GM20431 (cell line): ENCODE data around the gene FOXP4.

Source experiments
- in situ Hi-C: fragments of 300-500 bp; cut with MseI, MboI; formaldehyde crosslinking; loops from one replicate; pipeline ENCODE4 v1.15.0; 2020; ENCODE audit warnings: low sequenced_read_pairs; ENCODE audit not compliant: unreplicated experiment

FOXP4 gene

GRCh38 chr6:41595166-41595565 lies 49.0 kb downstream of the FOXP4 start:
- in situ Hi-C loops: no loop called here

DNA sequence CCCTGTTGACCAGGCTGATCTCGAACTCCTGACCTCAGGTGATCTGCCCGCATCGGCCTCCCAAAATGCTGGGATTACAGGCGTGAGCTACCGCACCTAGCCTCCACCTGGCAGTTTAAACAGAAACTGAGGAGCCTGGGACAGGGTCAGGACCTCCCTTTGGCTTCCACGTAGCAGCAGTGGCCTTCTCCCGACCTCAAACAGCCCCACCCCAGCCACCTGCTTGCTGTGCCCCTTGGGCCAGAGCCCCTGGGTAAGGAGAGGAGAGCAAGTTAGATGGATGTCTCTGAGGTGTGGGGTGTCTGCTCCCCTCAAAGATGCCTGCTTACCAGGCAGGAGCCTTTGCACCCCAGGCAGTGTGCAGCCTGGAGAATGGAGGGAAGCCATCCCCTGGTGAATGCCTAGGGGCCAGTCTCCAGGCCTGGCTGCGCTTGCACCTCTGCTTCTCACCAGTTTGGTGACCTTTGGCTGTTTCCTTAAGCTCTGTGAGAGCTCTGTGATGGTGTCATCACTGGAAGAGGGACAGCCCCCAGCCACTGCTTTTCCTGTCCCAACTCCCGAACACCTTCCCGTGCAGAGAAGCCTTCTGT lies 50.0 kb downstream of the FOXP4 start:
- in situ Hi-C loops: no loop called here

DNA sequence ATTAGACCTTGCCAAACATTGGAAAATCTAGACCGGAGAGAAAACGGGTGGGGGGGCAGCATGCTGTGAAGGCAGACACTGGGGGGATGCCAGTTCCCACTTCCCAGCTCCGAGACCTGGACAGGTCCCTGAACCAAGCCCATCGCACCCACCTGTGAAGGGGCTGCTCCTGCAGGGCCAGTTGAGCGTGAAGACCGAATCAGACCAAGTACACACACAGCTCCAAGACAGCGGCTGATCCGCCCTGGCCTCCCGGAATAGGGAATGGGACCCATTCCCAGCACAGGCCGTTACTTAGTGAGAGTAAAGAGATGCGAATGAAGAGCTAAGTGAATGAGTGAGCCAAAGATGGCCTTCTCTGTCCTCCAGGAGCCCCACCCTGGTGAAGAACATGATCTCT lies 50.6 kb downstream of the FOXP4 start:
- in situ Hi-C loops: no loop called here

- in situ Hi-C loops: no loop called here
These were observed 51.2 kb downstream of the FOXP4 start for GRCh38 chr6:41597246-41598000.

DNA sequence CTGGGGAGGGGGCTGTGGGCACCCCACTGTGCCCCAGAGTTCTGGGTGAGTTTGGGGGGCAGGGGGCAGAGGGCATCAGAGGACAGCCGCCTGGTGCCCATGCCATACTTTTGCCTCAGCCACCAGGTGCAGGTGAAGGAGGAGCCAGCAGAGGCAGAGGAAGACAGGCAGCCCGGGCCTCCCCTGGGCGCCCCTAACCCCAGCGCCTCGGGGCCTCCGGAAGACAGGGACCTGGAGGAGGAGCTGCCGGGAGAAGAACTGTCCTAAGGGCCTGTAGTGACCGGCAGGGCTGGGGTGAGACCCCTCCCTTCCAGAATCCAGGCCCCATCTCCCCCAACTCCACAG lies 52.5 kb downstream of the FOXP4 start:
- in situ Hi-C loops: no loop called here

DNA sequence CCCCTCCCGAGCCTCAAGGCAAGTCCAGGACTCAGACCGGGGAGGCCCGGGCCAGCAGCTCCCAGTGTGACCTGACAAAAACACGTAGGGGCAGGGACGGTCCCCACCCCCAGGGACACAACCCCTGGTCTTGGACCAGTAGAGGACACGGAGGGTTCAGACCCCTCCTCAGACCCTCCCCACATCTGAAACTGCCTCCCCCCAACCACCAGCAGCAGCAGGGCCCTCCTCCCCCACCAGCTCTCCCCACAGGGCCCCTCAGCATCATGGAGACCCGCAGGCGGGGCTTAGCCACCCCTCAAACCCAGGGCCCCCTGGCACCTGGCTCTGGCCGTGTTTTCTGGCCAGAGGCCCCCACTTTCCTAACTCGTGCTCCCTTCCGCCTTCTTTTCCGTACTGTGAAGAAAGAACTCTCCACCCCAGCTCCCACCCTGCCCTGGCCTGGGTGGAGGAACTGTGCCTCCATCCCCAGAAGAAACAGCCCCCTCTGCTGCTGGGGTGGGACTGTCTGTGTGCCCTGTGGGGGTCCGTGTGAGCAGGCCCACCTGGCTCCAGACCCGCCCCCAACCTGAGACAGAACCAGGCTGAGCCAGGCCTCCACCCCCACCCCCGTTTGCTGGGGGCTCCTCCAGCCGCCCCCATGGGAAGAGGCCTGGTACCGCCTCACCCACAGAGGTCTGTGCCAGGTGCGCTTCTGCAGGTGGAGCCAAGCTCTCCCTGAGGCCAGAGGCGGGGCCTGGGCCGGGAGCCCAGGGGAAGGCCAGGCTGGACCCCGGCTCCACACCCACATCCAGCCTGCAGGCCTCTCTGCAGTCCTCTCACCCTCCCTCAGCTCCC lies 53.1 kb downstream of the FOXP4 start:
- in situ Hi-C loops: no loop called here

- in situ Hi-C loops: loop anchor here (10.0 to 25.0 kb wide), 2 partner anchors 175 to 462 kb away; partner anchors contain the start of genes FRS3 and TAF8
These were observed 53.8 kb downstream of the FOXP4 start for GRCh38 chr6:41599852-41600445.

DNA sequence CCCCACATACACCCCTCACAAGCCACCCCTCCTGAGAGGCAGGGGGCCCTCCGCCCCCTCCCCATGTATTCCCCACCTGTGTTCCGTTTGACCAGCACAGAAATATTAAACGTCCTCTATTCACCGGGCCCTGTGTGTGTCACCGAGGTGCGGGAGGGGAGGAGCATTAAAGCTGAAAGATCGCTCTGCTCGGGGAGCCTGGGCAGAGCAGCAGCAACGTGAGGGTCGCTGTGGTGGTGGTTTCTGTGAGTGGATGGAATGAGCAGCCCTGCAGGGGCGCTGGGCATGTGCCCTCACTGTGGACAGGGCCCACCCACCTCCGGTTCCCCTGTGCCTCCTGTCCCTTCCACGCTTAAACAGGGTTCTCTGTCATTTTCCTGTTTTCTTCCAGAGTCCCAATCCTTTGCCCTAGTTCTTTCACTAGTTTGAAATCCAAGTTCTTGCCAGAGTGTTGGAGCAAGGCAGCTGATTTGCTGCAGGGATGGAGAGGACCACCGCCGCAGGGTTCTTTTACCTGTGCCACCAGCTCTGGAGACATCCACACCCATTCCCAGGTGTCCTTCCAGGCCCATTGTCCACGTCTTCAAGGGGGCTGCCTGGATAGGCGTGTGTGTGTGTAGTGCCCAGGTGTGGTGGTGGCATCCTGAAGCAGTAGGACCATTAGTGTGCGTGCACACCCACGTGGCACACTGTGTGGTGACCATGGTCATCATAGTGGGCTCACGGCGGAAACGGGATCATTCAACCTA lies 54.5 kb downstream of the FOXP4 start:
- in situ Hi-C loops: loop anchor here (10.0 to 25.0 kb wide), 2 partner anchors 174 to 462 kb away; partner anchors contain the start of genes FRS3 and TAF8

GRCh38 chr6:41601248-41601549 lies 55.0 kb downstream of the FOXP4 start:
- in situ Hi-C loops: loop anchor here (10.0 to 25.0 kb wide), 2 partner anchors 174 to 461 kb away; partner anchors contain the start of genes FRS3 and TAF8

GRCh38 chr6:41602422-41602743 lies 56.2 kb downstream of the FOXP4 start:
- in situ Hi-C loops: loop anchor here (10.0 to 25.0 kb wide), 2 partner anchors 172 to 460 kb away; partner anchors contain the start of genes FRS3 and TAF8

DNA sequence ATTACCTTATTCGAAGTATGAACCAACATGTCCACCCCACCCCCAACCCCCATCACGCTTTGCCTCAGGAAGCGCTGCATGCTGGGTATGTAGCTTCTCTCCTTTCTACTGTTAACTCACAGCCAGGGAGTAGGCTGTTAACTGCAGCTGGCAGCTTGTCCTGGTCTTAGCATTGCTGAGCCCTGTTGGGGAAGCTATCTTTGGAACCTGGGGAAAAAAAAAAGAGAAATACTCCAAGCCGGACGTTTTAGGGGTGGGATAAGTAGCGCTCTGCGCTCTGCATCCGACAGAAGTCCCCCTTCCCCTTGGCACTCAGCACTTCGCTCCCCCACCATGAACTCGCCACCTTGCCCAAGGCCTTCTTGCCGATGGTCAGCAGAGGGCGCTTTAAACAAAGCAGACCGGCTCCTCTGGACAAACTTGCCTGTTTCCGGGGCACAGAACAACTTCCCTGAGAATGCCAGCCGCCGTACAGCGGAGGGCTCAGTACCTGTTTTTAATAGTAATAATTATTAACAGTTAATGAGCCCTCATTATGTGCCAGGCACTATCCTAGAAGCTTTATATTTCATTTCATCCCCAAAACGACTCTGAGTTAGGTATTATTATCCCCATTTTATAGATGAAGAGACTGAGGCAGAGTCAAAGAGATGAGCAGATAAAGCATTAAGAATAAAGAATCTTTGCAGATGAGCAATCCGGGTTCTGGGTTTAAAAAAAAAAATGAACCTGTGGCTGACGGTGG lies 56.9 kb downstream of the FOXP4 start:
- in situ Hi-C loops: loop anchor here (10.0 to 25.0 kb wide), 2 partner anchors 172 to 459 kb away; partner anchors contain the start of genes FRS3 and TAF8

DNA sequence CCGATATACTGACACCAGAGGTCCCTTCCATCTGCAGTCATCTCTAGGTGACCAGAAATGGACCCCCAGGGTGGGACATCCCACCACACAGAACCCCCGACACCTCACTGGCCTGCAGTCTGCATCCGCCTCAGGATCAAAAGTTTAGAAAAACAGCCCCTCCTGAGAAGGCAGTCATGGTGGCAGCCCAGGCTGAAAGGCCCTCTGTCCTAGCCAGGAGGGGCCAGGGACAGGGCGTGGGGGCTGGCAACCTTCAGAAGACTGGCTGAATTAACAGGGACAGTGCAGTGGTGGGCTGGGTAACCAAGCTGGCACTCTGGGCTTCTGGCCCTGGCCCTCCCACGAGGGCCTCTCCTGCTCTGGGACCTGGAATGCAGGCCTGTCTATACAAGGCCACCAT lies 57.8 kb downstream of the FOXP4 start:
- in situ Hi-C loops: loop anchor here (10.0 to 25.0 kb wide), 2 partner anchors 171 to 458 kb away; partner anchors contain the start of genes FRS3 and TAF8

DNA sequence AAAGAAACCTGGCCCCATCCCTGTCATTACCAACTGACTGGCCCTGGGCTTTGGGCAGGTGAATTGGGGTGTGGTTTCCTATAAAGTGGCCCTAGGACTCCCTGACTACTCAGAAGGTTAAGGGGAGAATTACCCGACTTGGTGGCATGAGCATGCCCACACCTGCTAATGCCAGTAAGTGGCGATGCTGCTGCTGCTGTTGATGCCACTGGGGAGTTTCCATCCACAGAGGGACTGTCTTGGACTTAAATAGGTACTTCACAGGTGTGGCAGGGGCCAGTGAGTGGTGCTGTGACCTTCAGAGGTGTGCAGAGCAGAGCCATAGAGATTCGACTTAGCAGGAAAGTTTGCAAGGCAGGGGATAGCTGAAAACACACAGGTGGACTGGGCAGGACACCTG lies 59.5 kb downstream of the FOXP4 start:
- in situ Hi-C loops: loop anchor here (10.0 to 25.0 kb wide), 2 partner anchors 169 to 457 kb away; partner anchors contain the start of genes FRS3 and TAF8

GRCh38 chr6:41607036-41607435 lies 60.9 kb downstream of the FOXP4 start:
- in situ Hi-C loops: loop anchor here (10.0 to 25.0 kb wide), 2 partner anchors 168 to 455 kb away; partner anchors contain the start of genes FRS3 and TAF8

DNA sequence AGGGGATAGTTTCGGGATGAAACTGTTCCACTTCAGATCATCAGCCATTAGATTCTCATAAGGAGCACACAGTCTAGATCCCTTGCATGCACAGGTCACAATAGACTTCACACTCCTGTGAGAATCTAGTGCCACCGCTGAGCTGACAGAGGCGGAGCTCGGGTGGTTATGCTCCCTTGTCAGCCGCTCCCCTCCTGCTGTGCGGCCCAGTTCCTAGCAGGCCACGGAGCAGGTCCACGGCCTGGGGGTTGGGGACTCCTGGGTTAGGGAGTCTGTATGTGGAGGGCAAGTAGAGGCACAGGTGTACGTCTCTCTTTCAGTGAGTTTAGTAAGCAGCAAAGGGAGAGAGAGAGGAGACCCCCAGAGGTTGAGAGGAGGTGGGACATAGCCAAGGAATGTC lies 61.6 kb downstream of the FOXP4 start:
- in situ Hi-C loops: loop anchor here (10.0 to 25.0 kb wide), 2 partner anchors 167 to 455 kb away; partner anchors contain the start of genes FRS3 and TAF8

GRCh38 chr6:41608443-41609151 lies 62.4 kb downstream of the FOXP4 start:
- in situ Hi-C loops: loop anchor here (10.0 to 25.0 kb wide), 2 partner anchors 166 to 454 kb away; partner anchors contain the start of genes FRS3 and TAF8

DNA sequence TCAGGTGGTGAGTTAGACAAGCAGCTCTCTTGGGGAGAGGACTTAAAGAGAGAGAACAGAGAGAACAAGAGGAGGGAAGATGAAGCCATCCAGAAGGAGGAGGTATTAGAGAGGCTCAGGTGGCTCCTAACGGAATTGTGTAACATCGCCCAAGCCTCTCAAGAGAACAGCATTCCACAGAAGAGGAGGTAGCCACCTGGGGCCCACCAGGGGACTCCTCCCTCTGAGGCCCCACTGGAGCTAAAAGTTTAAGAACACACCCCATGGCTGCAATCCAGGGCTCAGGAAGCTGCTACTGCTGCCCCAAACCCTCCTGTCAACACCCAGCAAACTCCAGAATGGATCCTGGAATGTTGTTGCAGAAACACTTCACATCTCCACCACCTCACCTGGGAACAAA lies 68.5 kb downstream of the FOXP4 start:
- in situ Hi-C loops: loop anchor here (25.0 kb wide), 1 partner anchor 448 kb away; the partner anchor contains the start of gene TAF8

DNA sequence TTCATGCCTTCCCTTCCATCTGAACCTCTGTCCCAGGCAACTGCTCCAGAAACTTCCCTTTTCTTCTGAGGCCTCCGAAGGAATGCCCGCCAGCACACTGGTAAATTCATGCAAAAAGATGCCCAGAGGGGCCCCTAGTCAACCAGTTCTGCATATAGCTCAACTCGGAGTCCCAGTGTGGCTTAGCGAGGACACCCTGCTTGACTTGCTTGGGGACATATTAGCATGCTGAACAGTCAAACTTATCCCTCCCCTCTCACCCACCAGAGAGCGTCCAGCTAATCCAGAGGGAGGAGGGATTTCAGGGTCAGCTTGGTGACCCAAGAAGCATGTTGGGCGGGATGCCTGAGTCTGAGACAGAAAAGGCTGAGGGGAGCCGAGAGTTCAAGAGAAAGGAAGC lies 69.1 kb downstream of the FOXP4 start:
- in situ Hi-C loops: loop anchor here (25.0 kb wide), 1 partner anchor 447 kb away; the partner anchor contains the start of gene TAF8
